Mucosa of descending colon (tissue), 3 donors: ENCODE measurements around the gene SERPINA6. TPM values are rescaled to one million over a fixed set of nuclear protein-coding genes. Genes with fewer than 3 reads are reported as not detected.

Experiments
- ATAC-seq: fragments of 200-7000 bp; cut with Tn5 transposase; one replicate; pipeline ENCODE4 v1.9.1; 2020; ENCODE audit warnings: mild to moderate bottlenecking, moderate library complexity
- DNase-seq, 3 donors: peaks; one replicate each; pipeline ENCODE4 v3.0.0-alpha.2; 2020
- H3K36me3 ChIP-seq: fragments of 200-600 bp; one replicate; pipeline ENCODE4 v1.8.0; 2021; ENCODE audit warnings: low read depth, mild to moderate bottlenecking
- H3K4me1 ChIP-seq: fragments of 200-600 bp; one replicate; pipeline ENCODE4 v1.8.0; 2021; ENCODE audit warnings: low read depth, mild to moderate bottlenecking
- H3K4me3 ChIP-seq: fragments of 200-600 bp; one replicate; pipeline ENCODE4 v1.8.0; 2021; ENCODE audit warnings: mild to moderate bottlenecking
- H3K9me3 ChIP-seq: fragments of 200-600 bp; one replicate; pipeline ENCODE4 v1.8.0; 2021; ENCODE audit warnings: mild to moderate bottlenecking
- intact Hi-C, 2 donors: fragments of 100-400 bp; cut with DNase I in 1 of 2; cut with micrococcal nuclease in 1 of 2; formaldehyde crosslinking; loops; one replicate each; pipeline versions ENCODE4 v1.11.0 to v1.11.1; 2022; cut with DNase I, micrococcal nuclease
- total RNA-seq, 3 donors: library from RNA; stranded (reverse); fragmentation: NEBNext Ultra II Directional in 2 of 3; extraction: Animal tissue kit (Norgen Biotek cat#: 25700) in 2 of 3; gene quantifications; one replicate each; pipeline versions ENCODE4 v1.2.1 to v1.2.4, GENCODE V29; 2021 to 2023
- TF ChIP-seq, protein P1 (sequence below): fragments of 200-600 bp; IDR thresholded peaks from one replicate; pipeline ENCODE4 v1.8.0; 2022; ENCODE audit warnings: antibody characterized with exemption, mild to moderate bottlenecking
- donor health status: DM: no; HTN: no; CAD: no; lungs with moderate emphysema.
- donor health status: DM: no; HTN: no; CAD: no.
- donor health status: DM: no; HTN: yes; CAD: no.

Gene SERPINA6
- total RNA-seq, 3 donors from 2014 or later = 0.44 to 4.7 (median 2.0) TPM

DNA sequence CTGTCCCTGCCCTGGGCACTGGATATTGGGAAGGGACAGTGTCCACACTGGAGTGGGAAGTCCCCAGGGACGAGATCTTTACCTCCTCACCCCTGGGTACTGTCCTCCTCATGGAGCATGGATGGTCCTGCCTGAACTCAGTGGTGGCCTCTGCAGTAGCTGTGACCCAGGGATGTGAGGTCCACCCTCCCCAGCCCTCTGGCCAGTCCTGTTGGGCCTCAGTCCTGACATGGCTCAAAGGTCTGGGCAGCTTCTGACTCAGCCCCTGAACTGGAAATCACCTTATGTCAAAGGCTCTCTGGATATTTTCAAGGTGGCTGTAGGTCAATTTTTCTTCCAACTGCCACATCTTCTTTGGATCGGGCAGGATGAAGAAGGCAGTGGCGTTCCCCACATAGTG lies 40.9 kb upstream of the SERPINA6 start:
- Histone ChIP-seq H3K4me1 (no peaks in the 10 kb centered on the region), H3K9me3 (no peaks in the 10 kb centered on the region), H3K36me3 (no peaks in the 10 kb centered on the region), H3K4me3 (no peak overlapping the region)
- DNase-seq = no peak
- TF ChIP-seq, protein P1, sequence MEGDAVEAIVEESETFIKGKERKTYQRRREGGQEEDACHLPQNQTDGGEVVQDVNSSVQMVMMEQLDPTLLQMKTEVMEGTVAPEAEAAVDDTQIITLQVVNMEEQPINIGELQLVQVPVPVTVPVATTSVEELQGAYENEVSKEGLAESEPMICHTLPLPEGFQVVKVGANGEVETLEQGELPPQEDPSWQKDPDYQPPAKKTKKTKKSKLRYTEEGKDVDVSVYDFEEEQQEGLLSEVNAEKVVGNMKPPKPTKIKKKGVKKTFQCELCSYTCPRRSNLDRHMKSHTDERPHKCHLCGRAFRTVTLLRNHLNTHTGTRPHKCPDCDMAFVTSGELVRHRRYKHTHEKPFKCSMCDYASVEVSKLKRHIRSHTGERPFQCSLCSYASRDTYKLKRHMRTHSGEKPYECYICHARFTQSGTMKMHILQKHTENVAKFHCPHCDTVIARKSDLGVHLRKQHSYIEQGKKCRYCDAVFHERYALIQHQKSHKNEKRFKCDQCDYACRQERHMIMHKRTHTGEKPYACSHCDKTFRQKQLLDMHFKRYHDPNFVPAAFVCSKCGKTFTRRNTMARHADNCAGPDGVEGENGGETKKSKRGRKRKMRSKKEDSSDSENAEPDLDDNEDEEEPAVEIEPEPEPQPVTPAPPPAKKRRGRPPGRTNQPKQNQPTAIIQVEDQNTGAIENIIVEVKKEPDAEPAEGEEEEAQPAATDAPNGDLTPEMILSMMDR = no peak
- intact Hi-C loops = no loop called here
- ATAC-seq = peak; percentile 22

DNA sequence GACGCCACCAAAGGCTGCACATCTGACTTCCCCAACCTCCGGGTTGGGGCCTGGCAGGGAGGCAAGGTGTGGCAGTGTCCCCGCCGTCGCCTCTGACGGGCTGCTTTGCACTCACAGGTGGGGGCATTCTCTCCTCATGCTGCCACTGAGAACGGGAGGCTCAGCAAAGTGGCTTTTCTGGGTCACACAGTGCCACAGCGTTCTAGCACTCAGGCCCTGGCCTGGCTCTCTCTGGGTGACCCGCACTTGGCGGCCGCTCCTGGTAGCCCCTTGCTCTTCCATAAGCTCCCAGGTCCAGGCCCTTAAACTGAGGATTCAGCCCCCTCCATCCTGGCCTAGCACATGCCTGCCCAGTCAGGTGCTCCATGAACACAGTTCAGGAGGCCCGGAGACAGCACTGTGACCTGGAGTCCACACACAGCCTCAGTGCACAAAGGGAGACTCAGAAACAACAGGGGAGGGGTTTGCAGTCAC lies 40.1 kb upstream of the SERPINA6 start:
- no peak for DNase-seq

DNA sequence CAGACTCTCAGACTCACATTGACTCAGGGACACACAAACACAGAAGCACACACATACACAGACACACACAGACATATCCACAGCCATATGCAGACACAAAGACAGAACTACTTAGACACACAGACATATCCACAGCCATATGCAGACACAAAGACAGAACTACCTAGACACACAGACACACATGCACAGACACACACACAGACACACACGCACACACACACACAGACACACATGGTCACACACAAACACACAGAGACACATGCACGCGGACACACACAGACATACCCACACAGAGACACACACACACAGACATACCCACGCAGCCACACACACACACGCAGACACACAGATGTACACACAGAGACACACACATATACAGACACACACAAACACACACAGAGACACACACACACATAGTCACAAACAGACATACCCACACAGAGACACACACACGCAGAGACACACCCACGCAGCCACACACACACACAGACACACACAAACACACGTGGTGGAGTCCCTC lies 39.5 kb upstream of the SERPINA6 start:
- Histone ChIP-seq H3K9me3 (no peaks in the 10 kb centered on the region), H3K4me3 (no peak overlapping the region), H3K4me1 (no peaks in the 10 kb centered on the region), H3K36me3 (no peaks in the 10 kb centered on the region)
- ATAC-seq = no peak
- TF ChIP-seq, protein P1 = no peak
- intact Hi-C loops = no loop called here
- DNase-seq = no peak

More for the DNA sequence above, 40.1 kb upstream of the SERPINA6 start:
- intact Hi-C loops = no loop called here
- TF ChIP-seq, protein P1 = no peak
- Histone ChIP-seq H3K4me3 (no peak overlapping the region), H3K4me1 (no peaks in the 10 kb centered on the region), H3K9me3 (no peaks in the 10 kb centered on the region), H3K36me3 (no peaks in the 10 kb centered on the region)
- no peak for ATAC-seq

DNA sequence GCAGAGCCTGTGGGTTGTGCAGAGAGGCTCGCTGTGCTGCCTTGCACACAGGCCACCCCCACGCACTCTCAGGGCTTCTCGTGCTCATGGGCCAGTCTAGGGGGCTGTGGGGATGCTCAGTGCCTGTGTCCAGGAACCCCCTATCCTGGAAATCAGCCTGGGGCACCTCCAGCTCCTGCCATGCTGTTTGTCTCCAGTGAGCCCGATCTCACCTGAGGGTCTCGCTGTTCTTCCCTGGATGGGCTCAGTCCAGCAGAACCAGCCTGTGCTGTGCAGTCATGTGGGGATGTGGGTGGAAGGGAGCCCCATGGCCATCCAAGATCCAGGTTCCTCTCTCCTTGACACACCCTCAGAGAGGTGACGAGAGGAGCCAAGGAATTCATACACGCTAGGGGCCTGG lies 38.5 kb upstream of the SERPINA6 start:
- H3K9me3 ChIP-seq = no peaks in the 10 kb centered on the region
- intact Hi-C loops = no loop called here
- H3K4me1 ChIP-seq = no peaks in the 10 kb centered on the region
- ATAC-seq (no peak), DNase-seq (no peak)
- TF ChIP-seq, protein P1 = no peak
- no peak overlapping the region for H3K4me3 ChIP-seq
- H3K36me3 ChIP-seq = no peaks in the 10 kb centered on the region

DNA sequence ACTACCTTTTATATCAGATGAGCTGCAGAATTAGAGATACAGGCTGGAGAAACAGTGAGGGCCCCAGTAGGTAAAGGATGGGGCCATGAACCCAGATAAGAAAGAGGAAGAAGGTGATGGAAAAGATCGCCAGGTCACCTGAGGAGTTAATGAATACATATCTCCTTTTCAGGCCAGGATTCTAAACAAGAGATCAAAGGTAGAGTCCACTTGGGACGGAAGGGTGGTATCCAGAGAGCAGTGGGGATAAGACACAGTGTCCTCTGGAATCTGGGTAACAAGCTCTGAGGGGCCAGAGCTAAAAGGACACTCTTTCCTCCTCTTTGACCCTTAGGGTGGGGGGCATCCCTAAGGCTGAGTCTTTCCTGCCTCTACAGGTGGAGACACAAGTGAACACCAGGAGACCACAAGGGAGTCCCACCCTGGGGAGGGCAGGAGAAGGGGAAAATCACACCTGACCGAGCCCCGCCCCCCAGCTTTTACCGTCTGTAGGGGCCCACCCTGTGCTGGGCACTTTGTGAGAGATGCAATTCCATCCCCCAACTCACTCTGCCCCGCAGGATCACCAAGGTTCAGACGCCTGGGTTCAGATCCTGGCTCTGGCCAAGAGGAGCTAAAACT lies 37.9 kb upstream of the SERPINA6 start:
- intact Hi-C loops = no loop called here
- TF ChIP-seq, protein P1 = no peak
- ATAC-seq = peak; percentile 13

More for the DNA sequence above, 37.9 kb upstream of the SERPINA6 start:
- Histone ChIP-seq H3K36me3 (no peaks in the 10 kb centered on the region), H3K9me3 (no peaks in the 10 kb centered on the region), H3K4me1 (no peaks in the 10 kb centered on the region), H3K4me3 (no peak overlapping the region)
- DNase-seq = no peak
